Small intestine (tissue), 7 donors: ENCODE measurements around the gene VSIG4. TPM values are rescaled to one million over a fixed set of nuclear protein-coding genes. Genes with fewer than 3 reads are reported as not detected.

Experiments used
- DNase-seq, 2 donors: peaks; one replicate each; pipeline versions ENCODE4 v3.0.0 to v3.0.0-alpha.2; 2013
- FAIRE-seq: peaks from 2 replicates; lab custom pipeline; 2012; peaks lifted over from hg19 to GRCh38; lab: Jason Lieb, UNC
- H3K27ac ChIP-seq, 3 donors: one replicate each; pipeline ENCODE4 v1.5.1; 2013; ENCODE audit warnings: low read length in 2 of 3, mild to moderate bottlenecking in 2 of 3, control low read depth in 1 of 3, inconsistent platforms in 1 of 3, low read depth in 1 of 3, moderate library complexity in 1 of 3
- H3K27me3 ChIP-seq, 3 donors: one replicate each; pipeline ENCODE4 v1.6.1; 2013; ENCODE audit warnings: low read length in 3 of 3, inconsistent platforms in 1 of 3; ENCODE audit not compliant: control insufficient read depth in 3 of 3, insufficient read depth in 3 of 3
- H3K36me3 ChIP-seq, 3 donors: one replicate each; pipeline ENCODE4 v1.6.1; 2013; ENCODE audit warnings: low read length in 3 of 3, inconsistent platforms in 1 of 3, low read depth in 1 of 3, mild to moderate bottlenecking in 1 of 3, moderate library complexity in 1 of 3; ENCODE audit not compliant: control insufficient read depth in 3 of 3, insufficient read depth in 2 of 3
- H3K4me1 ChIP-seq, 3 donors: one replicate each; pipeline ENCODE4 v1.6.1; 2013; ENCODE audit warnings: low read length in 2 of 3, inconsistent platforms in 1 of 3, low read depth in 1 of 3, mild to moderate bottlenecking in 1 of 3, moderate library complexity in 1 of 3; ENCODE audit not compliant: control insufficient read depth in 3 of 3, insufficient read depth in 2 of 3
- H3K4me3 ChIP-seq, 3 donors: one replicate each; pipeline ENCODE4 v1.5.1; 2013; ENCODE audit warnings: low read length in 3 of 3, control low read depth in 1 of 3, inconsistent platforms in 1 of 3, low read depth in 1 of 3, mild to moderate bottlenecking in 1 of 3, moderate library complexity in 1 of 3
- H3K9me3 ChIP-seq, 2 donors: one replicate each; pipeline ENCODE4 v1.6.1; 2013; ENCODE audit warnings: low read depth in 1 of 2, low read length in 1 of 2; ENCODE audit not compliant: control insufficient read depth in 2 of 2, insufficient read depth in 1 of 2
- WGBS, 3 donors: extraction: QIAGEN DNeasy Blood & Tissue Kit; methylation state at CpG; one replicate each; pipeline ENCODE4 v1.1.7; 2013; 5-methylcytosine and 5-hydroxymethylcytosine counted together
- polyA plus RNA-seq, 4 donors: library from polyadenylated mRNA; stranded (reverse) in 3 of 4; unstranded in 1 of 4; fragments of 200-250 nt in 3 of 4; fragments of 120-200 nt in 1 of 4; gene quantifications; one replicate each; pipeline versions ENCODE4 v1.2.1 to v1.2.3, GENCODE V29; 2013
- donor health status: healthy with polysubstance abuse.
- donor health status: control.
- donor health status: control.
- donor health status: Bipolar disorder and iron deficiency.
- donor health status: healthy.

Gene VSIG4
- polyA plus RNA-seq, 4 donors = 5.2 to 90.1 (median 12.7) TPM

DNA sequence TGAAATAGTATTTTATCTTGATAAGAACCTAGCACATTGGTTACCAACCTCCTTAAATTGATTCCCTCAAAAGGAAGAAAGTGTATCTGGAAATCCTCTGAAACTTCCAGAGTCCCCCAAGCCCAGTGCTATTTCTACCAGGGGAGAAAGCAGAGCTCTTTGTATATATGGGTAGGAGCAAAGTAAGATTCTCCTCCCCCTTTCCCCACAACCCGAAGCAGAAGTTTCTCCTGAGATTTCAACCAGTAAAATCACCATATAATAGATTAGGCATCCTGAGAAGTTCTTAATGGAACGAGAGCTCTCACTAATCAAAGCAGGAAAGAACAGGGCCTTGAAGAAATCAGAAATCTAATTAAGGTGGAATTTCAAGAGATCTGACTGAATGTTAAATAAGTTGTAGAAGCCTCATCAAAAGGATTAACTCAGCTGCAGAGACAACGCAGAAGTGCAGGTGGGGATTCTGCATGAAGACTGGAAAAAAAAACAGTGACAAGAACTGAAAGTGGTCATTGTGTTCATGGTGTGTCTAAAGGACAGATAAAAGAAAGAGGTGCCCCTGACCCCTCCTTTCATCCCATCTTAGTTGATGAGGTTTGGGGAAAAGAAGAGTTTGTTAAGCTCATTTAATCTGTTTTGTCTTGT, 39.1 kb downstream of the VSIG4 start:
- Histone ChIP-seq H3K4me1 (no peaks in the 10 kb centered on the region), H3K27me3 (no peaks in the 10 kb centered on the region), H3K9me3 (no peaks in the 10 kb centered on the region), H3K4me3 (no peak overlapping the region), H3K36me3 (no peaks in the 10 kb centered on the region), H3K27ac (no peak overlapping the region)
- DNase-seq (no peak), FAIRE-seq (no peak)
- 52 to 75% (median 58%) methylated on average over 3 of the region's 3 CpGs for WGBS, 3 donors

- H3K27ac ChIP-seq = no peak overlapping the region
- WGBS, 3 donors = 20 to 42% (median 25%) methylated on average over 1 of the region's 1 CpG
- FAIRE-seq (no peak), DNase-seq (no peak)
- no peaks in the 10 kb centered on the region for H3K36me3 ChIP-seq
- no peaks in the 10 kb centered on the region for H3K9me3 ChIP-seq
- no peak overlapping the region for H3K4me3 ChIP-seq
- no peaks in the 10 kb centered on the region for H3K4me1 ChIP-seq
- H3K27me3 ChIP-seq = no peaks in the 10 kb centered on the region
Measured at GRCh38 chrX:66000178-66000577, 39.7 kb downstream of the VSIG4 start.

DNA sequence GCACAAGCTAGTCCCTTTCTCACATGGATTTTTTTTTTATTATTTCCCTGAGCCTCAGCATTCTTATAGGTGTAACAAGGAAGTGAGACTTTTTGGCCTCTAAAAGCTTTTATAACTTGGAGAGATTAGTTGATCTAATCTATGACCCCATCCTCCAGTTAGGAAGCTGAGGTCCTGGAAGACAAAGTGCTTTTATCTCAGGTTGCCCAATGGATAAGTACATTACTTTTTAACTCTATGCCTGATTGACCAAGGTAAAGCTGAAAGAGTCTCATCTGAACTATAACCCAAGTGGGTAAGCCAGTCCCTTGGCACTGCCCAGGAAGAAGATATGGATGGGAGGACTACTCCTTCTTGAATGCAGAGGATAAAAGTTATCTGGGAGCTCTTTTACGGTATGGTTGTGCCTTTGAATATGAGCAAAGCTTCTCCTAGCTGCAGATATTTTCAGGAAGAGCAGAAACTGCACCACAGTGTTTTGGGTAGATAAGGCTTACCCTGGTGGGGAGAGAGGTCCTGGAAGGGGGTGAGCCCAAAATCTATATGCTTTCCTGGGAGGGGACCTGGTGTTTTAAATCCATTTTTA, 40.2 kb downstream of the VSIG4 start:
- H3K9me3 ChIP-seq = no peaks in the 10 kb centered on the region
- no peak for FAIRE-seq
- no peak overlapping the region for H3K4me3 ChIP-seq
- 29 to 68% (median 35%) methylated on average over 1 of the region's 1 CpG for WGBS, 3 donors
- DNase-seq = peak in 1 of 2 donors; percentile 3
- no peaks in the 10 kb centered on the region for H3K4me1 ChIP-seq
- no peaks in the 10 kb centered on the region for H3K27me3 ChIP-seq
- H3K36me3 ChIP-seq = no peaks in the 10 kb centered on the region
- no peak overlapping the region for H3K27ac ChIP-seq

DNA sequence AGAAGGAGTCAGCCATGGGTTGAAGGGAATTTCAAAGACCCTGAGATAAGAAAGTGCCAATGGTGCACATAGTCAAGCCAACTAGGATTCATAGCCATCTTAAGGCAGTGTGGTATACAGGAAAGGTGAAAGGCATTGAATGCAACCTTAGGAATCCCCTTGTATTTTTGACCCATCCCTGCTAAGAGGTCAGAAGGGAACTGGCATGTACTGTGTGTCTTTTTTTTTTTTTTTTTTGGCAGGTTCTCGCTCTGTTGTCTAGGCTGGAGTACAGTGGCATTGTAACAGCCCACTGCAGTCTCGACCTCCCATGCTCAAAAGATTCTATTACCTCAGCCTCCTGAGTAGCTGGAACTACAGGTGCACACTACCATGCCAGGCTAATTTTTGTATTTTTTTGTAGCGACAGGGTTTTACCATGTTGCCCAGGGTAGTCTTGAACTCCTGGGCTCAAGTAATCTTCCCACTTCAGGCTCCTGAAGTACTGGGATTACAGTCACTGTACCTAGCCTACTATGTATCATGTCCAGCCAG, 40.8 kb downstream of the VSIG4 start:
- 66 to 93% (median 91%) methylated on average over 3 of the region's 3 CpGs for whole genome bisulfite sequencing, 3 donors
- Histone ChIP-seq H3K36me3 (no peaks in the 10 kb centered on the region), H3K27ac (no peak overlapping the region), H3K4me1 (no peaks in the 10 kb centered on the region), H3K4me3 (no peak overlapping the region), H3K27me3 (no peaks in the 10 kb centered on the region), H3K9me3 (no peaks in the 10 kb centered on the region)
- no peak for FAIRE-seq
- DNase-seq = no peak

GRCh38 chrX:65997978-65998717, 41.7 kb downstream of the VSIG4 start:
- no peak overlapping the region for H3K4me3 ChIP-seq
- 81 to 90% (median 88%) methylated on average over 2 of the region's 2 CpGs for WGBS, 3 donors
- H3K9me3 ChIP-seq = no peaks in the 10 kb centered on the region
- no peaks in the 10 kb centered on the region for H3K36me3 ChIP-seq
- DNase-seq (no peak), FAIRE-seq (no peak)
- H3K27me3 ChIP-seq = no peaks in the 10 kb centered on the region
- H3K4me1 ChIP-seq = no peaks in the 10 kb centered on the region
- no peak overlapping the region for H3K27ac ChIP-seq

GRCh38 chrX:65994519-65995506, 45.1 kb downstream of the VSIG4 start:
- FAIRE-seq = no peak

GRCh38 chrX:65993915-65994460, 45.9 kb downstream of the VSIG4 start:
- Histone ChIP-seq H3K4me3 (no peak overlapping the region), H3K4me1 (no peaks in the 10 kb centered on the region), H3K36me3 (no peaks in the 10 kb centered on the region), H3K27ac (no peak overlapping the region), H3K9me3 (no peaks in the 10 kb centered on the region), H3K27me3 (no peaks in the 10 kb centered on the region)
- FAIRE-seq (no peak), DNase-seq (no peak)
- WGBS, 3 donors = 78 to 83% (median 80%) methylated on average over 2 of the region's 2 CpGs

More at GRCh38 chrX:65994519-65995506, 45.1 kb downstream of the VSIG4 start:
- H3K4me3 ChIP-seq = no peak overlapping the region
- H3K9me3 ChIP-seq = no peaks in the 10 kb centered on the region
- H3K36me3 ChIP-seq = no peaks in the 10 kb centered on the region
- no peaks in the 10 kb centered on the region for H3K27me3 ChIP-seq
- H3K4me1 ChIP-seq = no peaks in the 10 kb centered on the region
- no peak for DNase-seq
- no peak overlapping the region for H3K27ac ChIP-seq
- 60 to 77% (median 73%) methylated on average over 3 of the region's 3 CpGs for WGBS, 3 donors
